GM21786 (cell line): ENCODE data around the gene R3HDM2.

Source experiments
- ATAC-seq: cut with Tn5 transposase; IDR thresholded peaks from one replicate; pipeline ENCODE4 v1.9.1; 2021; ENCODE audit not compliant: unreplicated experiment

Gene R3HDM2

DNA sequence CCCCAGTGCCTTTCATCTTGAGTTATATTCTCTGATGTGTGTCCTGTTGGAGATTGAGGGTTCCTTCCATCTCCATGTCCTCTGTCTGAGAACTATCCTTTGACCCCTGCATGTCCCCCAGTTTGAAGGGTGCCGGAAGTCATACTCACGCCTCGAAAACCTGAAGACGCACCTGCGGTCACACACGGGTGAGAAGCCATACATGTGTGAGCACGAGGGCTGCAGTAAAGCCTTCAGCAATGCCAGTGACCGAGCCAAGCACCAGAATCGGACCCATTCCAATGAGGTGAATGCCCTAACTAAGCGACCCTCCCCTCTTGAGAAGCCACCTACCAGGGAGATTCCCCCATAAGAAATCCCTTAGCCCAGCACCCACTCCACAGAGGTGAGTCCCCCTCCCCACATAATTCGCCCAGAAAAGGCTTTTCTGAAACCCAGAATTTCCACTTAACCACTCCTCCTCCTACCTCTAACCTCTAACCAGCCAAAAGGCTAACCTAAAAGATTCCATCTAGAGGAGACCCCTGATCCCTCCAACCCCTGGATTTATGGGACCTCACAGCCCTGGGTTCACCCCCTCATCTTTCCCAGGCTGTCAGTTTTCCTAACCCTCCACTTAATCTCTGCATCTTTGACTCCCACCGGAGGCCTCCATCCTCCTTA is 36.5 kb upstream of the R3HDM2 start:
- no peak for ATAC-seq

GRCh38 chr12:57465747-57466505 is 35.1 kb upstream of the R3HDM2 start:
- no peak for ATAC-seq

DNA sequence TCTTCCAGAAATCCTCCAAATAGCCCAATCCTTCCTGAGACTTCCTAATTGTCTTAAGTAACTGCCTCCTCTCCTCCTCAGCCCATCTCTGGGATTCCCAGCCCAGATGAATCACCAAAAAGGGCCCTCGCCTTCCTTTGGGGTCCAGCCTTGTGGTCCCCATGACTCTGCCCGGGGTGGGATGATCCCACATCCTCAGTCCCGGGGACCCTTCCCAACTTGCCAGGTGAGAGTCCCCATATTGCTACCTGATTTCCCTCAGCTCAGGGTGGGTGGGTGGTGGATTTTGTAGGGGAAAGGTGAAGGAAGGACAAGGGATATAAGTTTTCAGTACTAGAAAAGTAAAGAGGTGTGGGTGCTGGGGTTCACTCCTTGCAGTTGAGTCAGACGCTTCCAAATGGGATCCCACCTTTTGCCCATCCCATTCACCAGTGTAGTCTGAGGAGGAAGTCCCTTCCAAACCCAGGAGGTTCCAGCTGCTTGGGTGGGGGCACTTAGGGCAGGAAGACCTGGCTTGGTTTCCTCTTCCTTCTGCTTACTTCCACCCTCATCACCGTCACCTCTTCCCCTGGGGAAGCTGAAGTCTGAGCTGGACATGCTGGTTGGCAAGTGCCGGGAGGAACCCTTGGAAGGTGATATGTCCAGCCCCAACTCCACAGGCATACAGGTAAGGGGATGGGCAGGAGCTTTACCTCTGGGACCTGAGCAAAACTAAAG is 34.3 kb upstream of the R3HDM2 start:
- ATAC-seq: no peak

GRCh38 chr12:57464569-57464968 is 33.7 kb upstream of the R3HDM2 start:
- no peak for ATAC-seq

- no peak for ATAC-seq
Measured at GRCh38 chr12:57462912-57463253, 32.0 kb upstream of the R3HDM2 start.

- peak; percentile 69 for ATAC-seq
Measured at GRCh38 chr12:57462251-57462911, 31.5 kb upstream of the R3HDM2 start.

- no peak for ATAC-seq
Measured at GRCh38 chr12:57461917-57462250, 31.0 kb upstream of the R3HDM2 start.

- no peak for ATAC-seq
Measured at GRCh38 chr12:57461276-57461916, 30.6 kb upstream of the R3HDM2 start.

GRCh38 chr12:57460841-57461275 is 30.0 kb upstream of the R3HDM2 start:
- ATAC-seq: no peak

DNA sequence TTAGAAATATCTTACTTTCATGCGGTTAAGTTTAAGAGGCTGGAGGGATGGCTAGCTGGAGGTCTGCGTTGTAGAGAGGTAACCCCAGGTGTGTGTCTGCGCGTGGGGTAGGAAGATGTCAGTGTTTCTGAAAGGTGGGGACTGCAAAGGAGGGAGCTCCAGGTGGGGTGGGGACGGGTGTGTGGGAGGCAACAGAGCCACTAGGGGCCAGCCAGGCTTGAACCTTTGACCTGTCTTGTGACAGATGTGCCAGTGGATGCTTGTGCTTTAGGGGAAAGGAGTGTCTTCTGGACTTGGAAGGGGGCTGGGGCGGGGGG is 29.6 kb upstream of the R3HDM2 start:
- ATAC-seq: no peak

DNA sequence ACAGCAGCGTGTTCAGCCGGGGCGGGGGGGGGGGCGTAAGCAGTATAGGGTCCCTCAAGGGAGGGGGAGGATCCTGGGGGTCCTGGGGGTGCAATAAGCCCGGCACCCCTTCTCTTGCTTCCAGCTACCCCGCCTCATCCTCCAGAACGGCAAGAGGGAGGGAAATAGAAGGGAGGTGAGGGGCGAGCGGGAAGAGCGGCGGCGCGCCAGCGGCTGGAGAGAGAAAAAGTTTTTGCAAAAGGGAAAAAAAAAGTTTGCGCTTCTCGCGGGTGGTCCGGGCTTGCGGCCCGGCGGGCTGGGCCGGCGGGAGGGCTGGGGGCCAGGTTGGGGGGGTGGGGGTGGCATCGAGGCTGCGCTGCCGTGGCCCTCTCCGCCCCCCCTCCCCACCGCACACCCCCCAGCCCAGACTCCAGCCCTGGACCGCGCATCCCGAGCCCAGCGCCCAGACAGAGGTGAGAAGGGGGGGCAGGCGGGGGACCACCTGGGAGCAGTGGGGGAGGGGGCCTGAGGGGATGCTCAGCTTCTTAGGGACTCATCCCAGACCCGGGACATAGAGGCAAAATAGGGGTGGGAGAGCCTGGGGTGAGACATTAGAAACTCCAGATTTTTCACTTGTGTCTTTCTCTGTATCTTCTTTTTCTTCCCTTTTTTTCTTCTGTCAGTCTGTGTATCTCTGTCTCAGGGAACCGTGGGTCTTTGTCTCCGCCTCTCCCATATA is 29.1 kb upstream of the R3HDM2 start, which contains the start of gene GLI1:
Gene GLI1, plus strand, starts transcription at position 36 of the 718 bp plus-strand sequence. CDS start 3,907 bp downstream, outside the sequence.
- no peak for ATAC-seq

DNA sequence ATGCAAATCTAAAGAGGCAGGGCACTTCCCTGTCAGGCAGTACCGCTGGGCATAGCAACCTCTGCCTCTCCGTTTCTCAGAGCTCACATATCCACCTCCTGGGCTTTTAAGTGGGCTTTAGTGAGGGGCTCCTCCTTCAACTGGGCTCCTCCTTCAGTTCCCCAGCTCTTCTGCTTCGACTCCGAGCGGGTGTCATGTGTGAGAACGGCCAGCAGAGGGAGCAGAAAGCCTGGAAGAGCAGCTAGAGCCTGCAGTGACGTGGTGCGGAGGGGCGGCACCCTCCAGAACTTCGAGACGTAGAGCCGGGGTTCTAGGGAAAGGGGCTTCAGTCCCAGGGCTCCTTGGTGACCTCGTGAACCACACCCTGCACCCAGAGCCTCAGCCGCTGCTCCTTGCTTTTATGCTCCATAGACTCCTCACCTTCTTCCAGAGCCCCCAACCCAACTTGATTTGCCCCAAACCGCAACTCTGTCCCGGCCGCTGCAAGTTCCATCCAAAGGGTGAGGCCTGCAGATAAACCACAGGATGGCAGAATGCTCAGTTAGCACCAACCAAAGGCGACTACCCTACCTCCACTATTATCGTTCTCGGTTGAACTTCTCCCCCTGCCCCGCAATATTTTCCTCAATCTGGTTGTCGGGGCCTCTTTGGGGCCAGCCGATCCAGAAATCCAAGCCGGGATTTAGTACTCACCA is 28.4 kb upstream of the R3HDM2 start:
- ATAC-seq: peak; percentile 38

DNA sequence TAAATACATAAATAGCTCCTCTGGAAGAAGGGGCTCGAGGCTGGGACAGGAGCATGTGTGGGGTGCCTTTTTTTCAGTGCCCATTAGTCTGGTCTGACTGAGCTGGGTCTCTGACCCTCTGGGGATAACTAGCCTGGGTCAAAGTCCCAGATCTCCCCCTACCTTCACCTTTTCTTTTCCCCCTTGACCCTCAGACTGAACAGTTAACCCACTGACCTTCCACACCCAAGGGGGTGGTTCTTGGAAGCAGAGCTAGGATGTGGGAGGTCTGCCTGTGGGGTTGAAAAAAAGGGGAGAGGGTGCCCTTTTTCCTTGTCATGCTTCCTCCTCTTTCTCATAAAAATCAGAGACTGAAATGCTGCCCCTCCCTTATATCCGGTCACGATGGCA is 27.8 kb upstream of the R3HDM2 start:
- ATAC-seq: no peak

- ATAC-seq: no peak
Measured at GRCh38 chr12:57456737-57457490, 26.1 kb upstream of the R3HDM2 start.

DNA sequence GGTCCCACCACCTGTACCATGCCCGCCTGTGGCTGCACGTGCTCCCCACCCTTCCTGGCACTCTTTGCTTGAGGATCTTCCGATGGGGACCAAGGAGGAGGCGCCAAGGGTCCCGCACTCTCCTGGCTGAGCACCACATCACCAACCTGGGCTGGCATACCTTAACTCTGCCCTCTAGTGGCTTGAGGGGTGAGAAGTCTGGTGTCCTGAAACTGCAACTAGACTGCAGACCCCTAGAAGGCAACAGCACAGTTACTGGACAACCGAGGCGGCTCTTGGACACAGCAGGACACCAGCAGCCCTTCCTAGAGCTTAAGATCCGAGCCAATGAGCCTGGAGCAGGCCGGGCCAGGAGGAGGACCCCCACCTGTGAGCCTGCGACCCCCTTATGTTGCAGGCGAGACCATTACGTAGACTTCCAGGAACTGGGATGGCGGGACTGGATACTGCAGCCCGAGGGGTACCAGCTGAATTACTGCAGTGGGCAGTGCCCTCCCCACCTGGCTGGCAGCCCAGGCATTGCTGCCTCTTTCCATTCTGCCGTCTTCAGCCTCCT is 25.4 kb upstream of the R3HDM2 start:
- ATAC-seq: peak; percentile 28

DNA sequence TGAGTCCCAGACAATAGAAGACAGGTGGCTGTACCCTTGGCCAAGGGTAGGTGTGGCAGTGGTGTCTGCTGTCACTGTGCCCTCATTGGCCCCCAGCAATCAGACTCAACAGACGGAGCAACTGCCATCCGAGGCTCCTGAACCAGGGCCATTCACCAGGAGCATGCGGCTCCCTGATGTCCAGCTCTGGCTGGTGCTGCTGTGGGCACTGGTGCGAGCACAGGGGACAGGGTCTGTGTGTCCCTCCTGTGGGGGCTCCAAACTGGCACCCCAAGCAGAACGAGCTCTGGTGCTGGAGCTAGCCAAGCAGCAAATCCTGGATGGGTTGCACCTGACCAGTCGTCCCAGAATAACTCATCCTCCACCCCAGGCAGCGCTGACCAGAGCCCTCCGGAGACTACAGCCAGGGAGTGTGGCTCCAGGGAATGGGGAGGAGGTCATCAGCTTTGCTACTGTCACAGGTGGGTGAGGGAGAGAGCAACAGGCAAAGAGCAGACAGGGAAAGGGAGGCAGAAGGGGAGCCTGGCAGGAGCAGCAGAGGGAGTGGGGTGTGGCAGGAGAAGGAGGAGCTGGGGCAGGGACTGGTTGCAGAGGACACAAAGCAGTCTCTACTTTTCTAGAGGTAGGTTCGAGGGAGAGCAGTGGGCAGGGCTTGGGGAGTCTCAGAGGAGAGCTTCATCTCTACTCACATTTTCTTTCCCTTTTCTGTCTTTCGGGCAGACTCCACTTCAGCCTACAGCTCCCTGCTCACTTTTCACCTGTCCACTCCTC is 24.7 kb upstream of the R3HDM2 start:
- ATAC-seq: no peak

DNA sequence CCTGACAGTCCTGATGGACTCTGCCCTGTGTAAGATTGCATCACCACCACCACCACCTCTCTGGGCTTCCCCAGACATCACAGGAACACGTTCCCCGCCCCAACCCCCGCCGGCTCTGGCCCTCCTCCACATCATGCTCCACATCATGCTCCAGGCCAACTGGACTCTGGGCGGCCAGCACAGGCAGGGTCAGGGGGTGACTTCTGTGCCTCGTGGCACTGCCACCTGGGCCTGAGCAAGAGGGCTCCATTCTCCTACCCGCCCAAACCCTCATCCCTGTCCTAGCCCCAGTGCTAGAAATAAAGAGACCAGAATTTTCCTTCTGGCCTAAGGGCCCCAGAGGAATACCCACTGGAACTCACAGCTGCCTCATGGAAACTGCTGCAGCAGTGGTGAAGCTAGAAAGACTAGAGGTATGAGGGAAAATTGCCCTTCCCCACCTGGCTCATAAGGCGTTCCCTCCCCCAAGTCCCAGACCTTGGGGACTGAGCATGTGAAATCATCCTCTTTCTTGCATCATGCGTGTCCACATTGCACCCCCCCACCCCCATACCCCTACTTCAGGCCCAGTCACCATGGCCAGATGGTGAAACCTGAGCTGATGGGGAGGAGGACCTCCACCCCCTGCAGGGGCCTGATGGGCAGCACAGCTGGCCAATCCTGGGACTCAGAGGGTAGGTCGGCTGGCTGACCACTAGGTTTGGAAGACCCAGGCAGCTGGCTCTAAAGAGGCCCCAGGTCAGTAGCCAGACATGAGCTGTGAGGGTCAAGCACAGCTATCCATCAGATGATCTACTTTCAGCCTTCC is 23.9 kb upstream of the R3HDM2 start, which contains the start of gene INHBE:
Gene INHBE, plus strand, starts transcription at position 742 of the 808 bp plus-strand sequence. CDS start 230 bp downstream, outside the sequence.
- ATAC-seq: no peak
